ENCODE results near the gene AHNAK.
"Not testable (repeated sequence)": the region's sequence is repeated elsewhere in the genome, so short reads cannot be mapped to it uniquely, and the experiment has no call there.

AHNAK gene

GRCh38 chr11:62553080-62553838, 6.7 kb upstream of the AHNAK start:
- peak; percentile 49 for DNase-seq (ENCODE audit: low read depth)

GRCh38 chr11:62552485-62553079, 6.0 kb upstream of the AHNAK start:
- DNase-seq (ENCODE audit: low read depth): no peak

GRCh38 chr11:62550478-62550877, 3.9 kb upstream of the AHNAK start:
- DNase-seq (ENCODE audit: low read depth): not testable (repeated sequence)

- DNase-seq (ENCODE audit: low read depth): no peak
These were observed 2.1 kb upstream of the AHNAK start for GRCh38 chr11:62548545-62549335.

- DNase-seq (ENCODE audit: low read depth): no peak
These were observed 1.2 kb upstream of the AHNAK start for GRCh38 chr11:62547691-62548281.

GRCh38 chr11:62546929-62547625, 471 bp upstream of the AHNAK start:
- no peak for DNase-seq (ENCODE audit: low read depth)

GRCh38 chr11:62545437-62546243, 966 bp downstream of the AHNAK start:
- peak; percentile 56 for DNase-seq (ENCODE audit: low read depth)

GRCh38 chr11:62544581-62545436, 1.8 kb downstream of the AHNAK start:
- no peak for DNase-seq (ENCODE audit: low read depth)

GRCh38 chr11:62543680-62544444, 2.7 kb downstream of the AHNAK start:
- DNase-seq (ENCODE audit: low read depth): no peak

- DNase-seq (ENCODE audit: low read depth): peak; percentile 65
These were observed 3.6 kb downstream of the AHNAK start for GRCh38 chr11:62542750-62543567.

GRCh38 chr11:62542111-62542745, 4.4 kb downstream of the AHNAK start:
- no peak for DNase-seq (ENCODE audit: low read depth)

GRCh38 chr11:62540804-62541701, 5.6 kb downstream of the AHNAK start:
- no peak for DNase-seq (ENCODE audit: low read depth)

- DNase-seq (ENCODE audit: low read depth): peak; percentile 28
These were observed 7.2 kb downstream of the AHNAK start for GRCh38 chr11:62539238-62539925.

- no peak for DNase-seq (ENCODE audit: low read depth)
These were observed 8.0 kb downstream of the AHNAK start for GRCh38 chr11:62538470-62539237.

GRCh38 chr11:62536301-62536957, 10.2 kb downstream of the AHNAK start:
- no peak for DNase-seq (ENCODE audit: low read depth)
